Body of pancreas (tissue), 4 donors: ENCODE measurements around the gene HCFC1R1.

Experiments used
- CTCF ChIP-seq, 7 experiments: fragments of 450-650 bp in 4 of 7; fragments of 200-600 bp in 3 of 7; sonication (generic) in 3 of 7; IDR thresholded peaks; one replicate each; pipeline ENCODE4 v1.5.1; 2016 to 2019; ENCODE audit warnings: antibody characterized with exemption in 7 of 7
- POLR2A ChIP-seq, 3 donors: fragments of 450-650 bp; IDR thresholded peaks; one replicate each; pipeline ENCODE4 v1.6.1; 2016; ENCODE audit warnings: antibody characterized with exemption in 3 of 3, mild to moderate bottlenecking in 2 of 3

- TF ChIP-seq POLR2A (IDR thresholded peaks at IDR 0.05) (no peak), CTCF (IDR thresholded peaks at IDR 0.05) (no peak)
These were observed 46.3 kb downstream of the HCFC1R1 start for GRCh38 chr16:2977440-2977839.
